ENCODE data around the gene ANKRD13C.

DNA sequence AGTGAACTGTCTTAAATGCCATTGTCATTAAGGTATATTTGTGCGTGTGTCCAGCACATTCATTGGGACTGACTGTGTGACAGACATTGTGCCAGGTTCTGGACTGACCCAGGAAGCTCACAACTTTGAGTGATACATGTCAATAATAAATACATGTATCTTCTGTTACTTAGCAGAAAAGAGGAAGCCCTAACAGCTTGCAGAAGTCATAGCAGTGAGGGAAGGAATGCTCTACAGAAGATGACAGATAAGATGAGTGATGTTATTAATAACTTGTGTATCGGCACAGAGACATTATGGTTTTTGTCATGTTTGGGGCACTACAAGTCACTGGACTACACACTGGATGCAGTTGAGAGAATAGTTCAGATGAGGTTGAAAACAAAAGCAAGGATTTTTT, 134.5 kb downstream of the ANKRD13C start:
- TF ChIP-seq POLR2A (IDR thresholded peaks at IDR 0.05) = no peak
- TF ChIP-seq, protein P1, sequence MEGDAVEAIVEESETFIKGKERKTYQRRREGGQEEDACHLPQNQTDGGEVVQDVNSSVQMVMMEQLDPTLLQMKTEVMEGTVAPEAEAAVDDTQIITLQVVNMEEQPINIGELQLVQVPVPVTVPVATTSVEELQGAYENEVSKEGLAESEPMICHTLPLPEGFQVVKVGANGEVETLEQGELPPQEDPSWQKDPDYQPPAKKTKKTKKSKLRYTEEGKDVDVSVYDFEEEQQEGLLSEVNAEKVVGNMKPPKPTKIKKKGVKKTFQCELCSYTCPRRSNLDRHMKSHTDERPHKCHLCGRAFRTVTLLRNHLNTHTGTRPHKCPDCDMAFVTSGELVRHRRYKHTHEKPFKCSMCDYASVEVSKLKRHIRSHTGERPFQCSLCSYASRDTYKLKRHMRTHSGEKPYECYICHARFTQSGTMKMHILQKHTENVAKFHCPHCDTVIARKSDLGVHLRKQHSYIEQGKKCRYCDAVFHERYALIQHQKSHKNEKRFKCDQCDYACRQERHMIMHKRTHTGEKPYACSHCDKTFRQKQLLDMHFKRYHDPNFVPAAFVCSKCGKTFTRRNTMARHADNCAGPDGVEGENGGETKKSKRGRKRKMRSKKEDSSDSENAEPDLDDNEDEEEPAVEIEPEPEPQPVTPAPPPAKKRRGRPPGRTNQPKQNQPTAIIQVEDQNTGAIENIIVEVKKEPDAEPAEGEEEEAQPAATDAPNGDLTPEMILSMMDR (IDR thresholded peaks at IDR 0.05) = no peak

All from right lobe of liver (tissue), 4 donors.